Erythroblast (primary cell): Measurements from ENCODE around the gene EGFR.

ENCODE experiments used
- GATA1 ChIP-seq: IDR thresholded peaks from 2 replicates; pipeline ENCODE4 v1.6.1; 2011; ENCODE audit warnings: low read depth, mild to moderate bottlenecking, control low read depth, low read length, moderate library complexity
- POLR2A ChIP-seq: IDR thresholded peaks from 2 replicates; pipeline ENCODE4 v1.6.1; 2011; ENCODE audit warnings: mild to moderate bottlenecking, low read length

GRCh38 chr7:55110282-55110992, 91.6 kb downstream of the EGFR start:
- TF ChIP-seq POLR2A: no peak
- no peak for TF ChIP-seq GATA1
